Measurements from ENCODE around the gene LMAN2L. TPM values are rescaled to one million over a fixed set of nuclear protein-coding genes. Genes with fewer than 3 reads are reported as not detected.

The LMAN2L gene
- total and polyA plus RNA-seq, 8 donors: 1.4 to 17.1 (median 6.0) TPM

- peak overlapping the region in 3 of 5 donors; percentile 10 to 44 (median 24) for H3K27ac ChIP-seq
- peaks cover 8 to 54% (median 36%) of the 10 kb centered on the region in 4 donors for H3K4me1 ChIP-seq
- H3K9me3 ChIP-seq: no peaks in the 10 kb centered on the region
- peaks cover 38 to 76% (median 61%) of the 10 kb centered on the region in 4 donors for H3K36me3 ChIP-seq
- no peaks in the 10 kb centered on the region for H3K27me3 ChIP-seq
- 70 to 78% (median 75%) methylated on average over 8 of the region's 8 CpGs for WGBS, 5 donors
- peak in 1 of 2 donors; percentile 38 for DNase-seq
- intact Hi-C loops (cut with DNase I; ENCODE audit: low total_unique reads): no loop called here
- no peak for TF ChIP-seq POLR2AphosphoS5 (IDR thresholded peaks at IDR 0.05)
- TF ChIP-seq CTCF (IDR thresholded peaks at IDR 0.05): no peak
- no peak for TF ChIP-seq EP300 (IDR thresholded peaks at IDR 0.05)
- no peak for TF ChIP-seq POLR2A (IDR thresholded peaks at IDR 0.05)
- H3K4me3 ChIP-seq: no peak overlapping the region
These were observed 4.8 kb downstream of the LMAN2L start for GRCh38 chr2:96734880-96735583.

- intact Hi-C loops (cut with DNase I; ENCODE audit: low total_unique reads): no loop called here
- H3K36me3 ChIP-seq: peaks cover 44 to 87% (median 72%) of the 10 kb centered on the region in 4 donors
These were observed 5.9 kb downstream of the LMAN2L start for GRCh38 chr2:96733931-96734330.

GRCh38 chr2:96730212-96730611, 9.7 kb downstream of the LMAN2L start:
- Histone ChIP-seq H3K4me1 (peaks cover 0 to 11% (median 6%) of the 10 kb centered on the region in 4 donors), H3K9me3 (no peaks in the 10 kb centered on the region), H3K27me3 (no peaks in the 10 kb centered on the region), H3K4me3 (no peak overlapping the region), H3K36me3 (peaks cover 60 to 97% (median 94%) of the 10 kb centered on the region in 4 donors), H3K27ac (no peak overlapping the region)
- 89 to 100% (median 95%) methylated on average over 2 of the region's 2 CpGs for WGBS, 5 donors
- no peak for TF ChIP-seq POLR2AphosphoS5 (IDR thresholded peaks at IDR 0.05)
- no peak for TF ChIP-seq EP300 (IDR thresholded peaks at IDR 0.05)
- no peak for TF ChIP-seq POLR2A (IDR thresholded peaks at IDR 0.05)
- no peak for TF ChIP-seq CTCF (IDR thresholded peaks at IDR 0.05)
- no peak for DNase-seq
- intact Hi-C loops (cut with DNase I; ENCODE audit: low total_unique reads): no loop called here

More at GRCh38 chr2:96733931-96734330, 5.9 kb downstream of the LMAN2L start:
- Histone ChIP-seq H3K9me3 (no peaks in the 10 kb centered on the region), H3K27me3 (no peaks in the 10 kb centered on the region), H3K4me1 (peaks cover 4 to 48% (median 28%) of the 10 kb centered on the region in 4 donors), H3K27ac (no peak overlapping the region), H3K4me3 (no peak overlapping the region)
- DNase-seq: no peak
- WGBS, 5 donors: 77 to 87% (median 85%) methylated on average over 3 of the region's 3 CpGs
- TF ChIP-seq POLR2A (IDR thresholded peaks at IDR 0.05) (no peak), CTCF (IDR thresholded peaks at IDR 0.05) (no peak), POLR2AphosphoS5 (IDR thresholded peaks at IDR 0.05) (no peak)

GRCh38 chr2:96729748-96730147, 10.1 kb downstream of the LMAN2L start:
- Histone ChIP-seq H3K4me3 (no peak overlapping the region), H3K36me3 (peaks cover 60 to 98% (median 96%) of the 10 kb centered on the region in 4 donors), H3K27me3 (no peaks in the 10 kb centered on the region), H3K9me3 (no peaks in the 10 kb centered on the region), H3K27ac (no peak overlapping the region), H3K4me1 (peaks cover 0 to 7% (median 2%) of the 10 kb centered on the region in 4 donors)
- WGBS, 5 donors: 92 to 95% (median 93%) methylated on average over 7 of the region's 7 CpGs
- no peak for DNase-seq
- TF ChIP-seq POLR2AphosphoS5 (IDR thresholded peaks at IDR 0.05): no peak
- TF ChIP-seq CTCF (IDR thresholded peaks at IDR 0.05): no peak
- no peak for TF ChIP-seq EP300 (IDR thresholded peaks at IDR 0.05)
- no peak for TF ChIP-seq POLR2A (IDR thresholded peaks at IDR 0.05)
- intact Hi-C loops (cut with DNase I; ENCODE audit: low total_unique reads): no loop called here
